Thyroid gland (tissue), 4 donors: ENCODE results near the gene DDB1. TPM values are rescaled to one million over a fixed set of nuclear protein-coding genes. Genes with fewer than 3 reads are reported as not detected.

Experiments used
- DNase-seq, 2 donors: peaks; one replicate each; pipeline ENCODE4 v3.0.0-alpha.2; 2019
- H3K27ac ChIP-seq, 3 donors: fragments of 200-600 bp; sonication (generic); 1 replicate in 2 of 3; 2 replicates in 1 of 3; pipeline ENCODE4 v1.5.1; 2016 to 2019; ENCODE audit warnings: mild to moderate bottlenecking in 1 of 3, moderate library complexity in 1 of 3
- H3K27me3 ChIP-seq: fragments of 200-600 bp; sonication (generic); one replicate; pipeline ENCODE4 v1.5.1; 2019
- H3K36me3 ChIP-seq, 2 donors: fragments of 200-600 bp; sonication (generic); one replicate each; pipeline ENCODE4 v1.5.1; 2016 to 2019
- H3K4me1 ChIP-seq, 2 donors: fragments of 200-600 bp; sonication (generic); one replicate each; pipeline ENCODE4 v1.5.1; 2017 to 2019
- H3K4me3 ChIP-seq, 3 donors: fragments of 200-600 bp; sonication (generic); replicated peaks in 1 of 3; 1 replicate in 2 of 3; 2 replicates in 1 of 3; pipeline ENCODE4 v1.5.1; 2016; ENCODE audit warnings: mild to moderate bottlenecking in 1 of 3
- H3K9me3 ChIP-seq: fragments of 200-600 bp; sonication (generic); one replicate; pipeline ENCODE4 v1.5.1; 2017
- POLR2A ChIP-seq, 2 donors: fragments of 450-650 bp; IDR thresholded peaks; one replicate each; pipeline ENCODE4 v1.6.1; 2017; ENCODE audit warnings: antibody characterized with exemption in 2 of 2, mild to moderate bottlenecking in 2 of 2, moderate library complexity in 1 of 2
- WGBS, 2 donors: methylation state at CpG; one replicate each; pipeline ENCODE4 v1.1.5; 2017; 5-methylcytosine and 5-hydroxymethylcytosine counted together
- intact Hi-C: fragments of 100-400 bp; cut with DNase I; formaldehyde crosslinking; loops from one replicate; pipeline ENCODE4 v1.15.1; 2023
- total RNA-seq, 4 donors: library from RNA; depleted of rRNA; stranded (reverse); fragments of >200 nt; gene quantifications; one replicate each; pipeline ENCODE4 v1.2.3, GENCODE V29; 2016
- TF ChIP-seq, protein P1 (sequence below), 6 experiments: fragments of 200-600 bp in 3 of 6; fragments of 450-650 bp in 3 of 6; sonication (generic) in 3 of 6; IDR thresholded peaks; one replicate each; pipeline ENCODE4 v1.5.1; 2016 to 2019; ENCODE audit warnings: antibody characterized with exemption in 6 of 6, mild to moderate bottlenecking in 2 of 6, inconsistent platforms in 1 of 6, moderate library complexity in 1 of 6

DDB1 gene
- total RNA-seq, 4 donors from 2014 or later = 132 to 211 (median 182) TPM

DNA sequence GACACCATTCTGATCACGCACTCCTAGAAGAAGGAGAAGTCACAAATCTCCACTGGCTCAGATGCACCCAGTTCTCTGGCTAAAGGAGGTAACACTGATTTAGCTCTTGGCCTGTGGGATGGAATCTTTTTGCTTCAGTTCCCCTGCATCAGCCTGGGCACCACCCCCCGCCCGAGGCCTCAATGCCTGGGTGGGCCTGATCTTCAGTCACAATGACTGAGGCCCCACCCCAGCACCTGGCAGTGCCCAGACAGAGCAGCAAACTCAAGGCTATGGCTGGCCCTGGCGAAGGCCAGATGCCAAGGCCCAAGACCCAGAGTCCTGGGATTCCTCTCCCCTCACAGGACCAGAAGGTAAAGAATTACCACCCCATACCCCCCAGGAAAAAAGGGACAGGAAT, 23.8 kb upstream of the DDB1 start:
- no peaks in the 10 kb centered on the region for H3K9me3 ChIP-seq
- H3K27ac ChIP-seq = no peak overlapping the region
- 94 to 100% methylated on average over 4 of the region's 4 CpGs for WGBS, 2 donors
- no peak overlapping the region for H3K4me3 ChIP-seq
- peaks cover 6 to 10% of the 10 kb centered on the region in 2 donors for H3K4me1 ChIP-seq
- no peaks in the 10 kb centered on the region for H3K27me3 ChIP-seq
- intact Hi-C loops = no loop called here
- TF ChIP-seq, protein P1, sequence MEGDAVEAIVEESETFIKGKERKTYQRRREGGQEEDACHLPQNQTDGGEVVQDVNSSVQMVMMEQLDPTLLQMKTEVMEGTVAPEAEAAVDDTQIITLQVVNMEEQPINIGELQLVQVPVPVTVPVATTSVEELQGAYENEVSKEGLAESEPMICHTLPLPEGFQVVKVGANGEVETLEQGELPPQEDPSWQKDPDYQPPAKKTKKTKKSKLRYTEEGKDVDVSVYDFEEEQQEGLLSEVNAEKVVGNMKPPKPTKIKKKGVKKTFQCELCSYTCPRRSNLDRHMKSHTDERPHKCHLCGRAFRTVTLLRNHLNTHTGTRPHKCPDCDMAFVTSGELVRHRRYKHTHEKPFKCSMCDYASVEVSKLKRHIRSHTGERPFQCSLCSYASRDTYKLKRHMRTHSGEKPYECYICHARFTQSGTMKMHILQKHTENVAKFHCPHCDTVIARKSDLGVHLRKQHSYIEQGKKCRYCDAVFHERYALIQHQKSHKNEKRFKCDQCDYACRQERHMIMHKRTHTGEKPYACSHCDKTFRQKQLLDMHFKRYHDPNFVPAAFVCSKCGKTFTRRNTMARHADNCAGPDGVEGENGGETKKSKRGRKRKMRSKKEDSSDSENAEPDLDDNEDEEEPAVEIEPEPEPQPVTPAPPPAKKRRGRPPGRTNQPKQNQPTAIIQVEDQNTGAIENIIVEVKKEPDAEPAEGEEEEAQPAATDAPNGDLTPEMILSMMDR (IDR thresholded peaks at IDR 0.05) = no peak
- TF ChIP-seq POLR2A (IDR thresholded peaks at IDR 0.05) = no peak
- H3K36me3 ChIP-seq = peaks cover 0 to 10% of the 10 kb centered on the region in 2 donors
- DNase-seq = no peak

DNA sequence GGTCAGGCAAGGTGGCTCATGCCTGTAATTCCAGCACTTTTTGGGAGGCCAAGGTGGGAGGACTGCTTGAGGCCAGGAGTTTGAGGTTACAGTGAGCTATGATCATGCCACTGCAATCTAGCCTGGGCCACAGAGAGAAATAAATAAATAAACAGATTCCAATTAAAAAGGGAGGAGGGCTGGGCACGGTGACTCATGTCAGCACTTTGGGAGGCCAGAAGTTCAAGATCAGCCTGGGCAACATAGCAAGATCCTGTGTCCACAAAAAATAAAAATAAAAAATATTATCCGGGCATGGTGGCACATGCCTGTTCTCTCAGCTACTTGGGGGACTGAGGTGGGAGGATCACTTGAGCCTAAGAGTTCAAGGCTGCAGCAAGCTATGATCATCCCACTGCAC, 21.3 kb upstream of the DDB1 start:
- H3K4me3 ChIP-seq = no peak overlapping the region
- WGBS, 2 donors = 92 to 93% methylated on average over 2 of the region's 2 CpGs
- TF ChIP-seq, protein P1 (IDR thresholded peaks at IDR 0.05) = no peak
- no peak for TF ChIP-seq POLR2A (IDR thresholded peaks at IDR 0.05)
- no peaks in the 10 kb centered on the region for H3K9me3 ChIP-seq
- H3K4me1 ChIP-seq = no peaks in the 10 kb centered on the region
- intact Hi-C loops = no loop called here
- H3K36me3 ChIP-seq = peaks cover 11 to 20% of the 10 kb centered on the region in 2 donors
- no peak for DNase-seq
- H3K27ac ChIP-seq = no peak overlapping the region
- no peaks in the 10 kb centered on the region for H3K27me3 ChIP-seq

DNA sequence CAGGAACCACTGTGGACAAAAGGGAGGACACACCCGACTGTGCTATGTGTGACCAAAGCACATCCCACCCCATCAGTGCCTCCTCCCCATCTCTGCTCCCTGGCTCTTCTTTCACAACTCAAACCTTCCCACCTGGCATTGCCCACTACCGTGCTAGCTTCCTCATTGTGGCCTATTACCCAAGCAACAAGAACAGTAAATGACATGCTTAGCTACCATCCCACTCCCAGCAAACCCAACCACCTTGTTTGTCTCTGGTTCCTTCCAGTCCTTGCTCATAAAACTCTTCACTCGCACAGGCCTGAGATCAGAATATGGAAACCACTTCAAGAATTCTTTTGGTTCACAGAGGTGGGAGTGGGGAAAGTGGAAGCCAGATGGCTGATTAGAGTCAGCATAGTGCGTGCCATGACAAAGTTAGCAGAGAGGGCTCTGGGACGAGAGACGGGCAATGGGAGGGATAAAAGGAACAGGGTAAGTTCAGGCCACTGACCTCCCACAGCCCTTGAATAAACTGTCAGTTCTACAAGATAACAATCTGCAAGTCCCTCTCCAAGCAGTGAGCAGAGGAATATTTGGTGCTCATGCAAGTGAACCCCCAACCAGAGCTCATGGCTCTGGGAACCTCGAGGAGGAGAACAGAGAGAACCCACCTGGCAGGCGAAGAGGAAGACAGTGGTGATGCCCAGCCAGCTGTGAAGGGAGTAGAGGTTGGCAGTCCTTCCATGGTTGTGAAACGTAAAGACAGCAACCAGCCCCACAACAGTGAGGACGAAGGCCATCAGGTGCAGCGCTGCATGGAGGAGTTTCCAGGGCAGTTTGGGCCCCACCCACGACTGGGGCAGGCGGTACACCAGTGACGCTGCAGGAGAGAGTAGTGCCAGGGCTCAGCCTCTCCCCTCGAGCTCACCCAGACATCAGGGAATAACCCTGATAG, 20.5 kb upstream of the DDB1 start:
- H3K4me1 ChIP-seq = no peaks in the 10 kb centered on the region
- no peak overlapping the region for H3K27ac ChIP-seq
- H3K4me3 ChIP-seq = no peak overlapping the region
- TF ChIP-seq, protein P1 (IDR thresholded peaks at IDR 0.05) = no peak
- no peak for TF ChIP-seq POLR2A (IDR thresholded peaks at IDR 0.05)
- H3K9me3 ChIP-seq = no peaks in the 10 kb centered on the region
- no peak for DNase-seq
- peaks cover 13 to 26% of the 10 kb centered on the region in 2 donors for H3K36me3 ChIP-seq
- WGBS, 2 donors = 86 to 90% methylated on average over 15 of the region's 15 CpGs
- H3K27me3 ChIP-seq = no peaks in the 10 kb centered on the region
- intact Hi-C loops = no loop called here

DNA sequence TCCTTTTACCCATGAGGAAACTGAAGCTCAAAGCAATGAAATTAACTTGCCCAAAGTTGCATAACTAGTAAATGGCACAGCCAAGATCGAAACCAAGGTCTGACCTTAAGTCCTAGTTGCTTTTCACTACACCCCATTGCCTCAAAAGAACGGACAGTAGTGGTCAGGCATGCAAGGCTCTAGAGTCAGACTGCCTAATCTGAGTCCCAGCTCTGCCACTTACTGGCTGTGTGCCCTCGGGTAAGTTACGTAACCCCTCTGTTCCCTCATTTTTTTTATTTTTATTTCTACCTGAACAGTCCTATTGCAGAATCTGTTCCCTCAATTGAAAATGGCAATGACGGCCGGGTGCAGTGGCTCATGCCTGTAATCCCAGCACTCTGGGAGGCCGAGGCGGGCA, 19.1 kb upstream of the DDB1 start:
- no peak for TF ChIP-seq POLR2A (IDR thresholded peaks at IDR 0.05)
- TF ChIP-seq, protein P1 (IDR thresholded peaks at IDR 0.05) = no peak
- no peak overlapping the region for H3K27ac ChIP-seq
- no peaks in the 10 kb centered on the region for H3K27me3 ChIP-seq
- H3K9me3 ChIP-seq = no peaks in the 10 kb centered on the region
- H3K4me3 ChIP-seq = no peak overlapping the region
- H3K36me3 ChIP-seq = peaks cover 13 to 26% of the 10 kb centered on the region in 2 donors
- DNase-seq = no peak
- H3K4me1 ChIP-seq = no peaks in the 10 kb centered on the region
- 83 to 84% methylated on average over 8 of the region's 8 CpGs for WGBS, 2 donors
- intact Hi-C loops = no loop called here

DNA sequence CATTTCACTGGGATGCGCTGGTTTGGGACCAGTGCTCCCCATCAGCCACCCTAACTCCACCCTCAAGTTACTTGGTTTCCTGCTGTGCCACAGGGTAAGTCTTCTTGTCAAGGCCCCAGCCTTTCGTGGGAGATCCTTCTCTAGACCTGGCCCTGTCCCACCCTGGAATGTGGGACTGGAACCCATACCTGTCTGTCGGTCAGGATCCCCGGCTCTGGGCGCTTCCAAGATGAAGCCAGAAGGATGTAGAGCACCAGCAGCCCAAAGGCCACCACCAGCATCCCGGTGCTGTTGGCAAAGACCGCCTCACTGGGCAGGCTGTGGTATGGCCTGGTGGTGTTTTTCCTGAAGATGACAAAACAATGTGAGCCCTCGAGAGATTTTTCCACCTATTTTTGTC, 17.9 kb upstream of the DDB1 start:
- no peak for TF ChIP-seq POLR2A (IDR thresholded peaks at IDR 0.05)
- TF ChIP-seq, protein P1 (IDR thresholded peaks at IDR 0.05) = no peak
- no peak overlapping the region for H3K27ac ChIP-seq

More for the DNA sequence above, 17.9 kb upstream of the DDB1 start:
- intact Hi-C loops = no loop called here
- H3K4me3 ChIP-seq = no peak overlapping the region
- no peaks in the 10 kb centered on the region for H3K4me1 ChIP-seq
- H3K27me3 ChIP-seq = no peaks in the 10 kb centered on the region
- no peaks in the 10 kb centered on the region for H3K9me3 ChIP-seq
- 97 to 100% methylated on average over 8 of the region's 8 CpGs for WGBS, 2 donors
- H3K36me3 ChIP-seq = peaks cover 13 to 26% of the 10 kb centered on the region in 2 donors
- DNase-seq = no peak
